BE2C (cell line): ENCODE data around the gene SLC25A38.
A peak's percentile ranks its signal among the peaks of the same experiment; 100 is the strongest.

Source experiments
- DNase-seq: peaks from one replicate; pipeline ENCODE4 v3.0.0-alpha.2; 2020
- H3K27me3 ChIP-seq: fragments of 250-450 bp; sonication (Bioruptor Pico); 2 replicates; pipeline ENCODE4 v1.5.1; 2020; ENCODE audit warnings: mild to moderate bottlenecking
- H3K36me3 ChIP-seq: fragments of 250-450 bp; sonication (Bioruptor Pico); 2 replicates; pipeline ENCODE4 v1.5.1; 2020; ENCODE audit warnings: mild to moderate bottlenecking
- H3K4me1 ChIP-seq: fragments of 250-450 bp; sonication (Bioruptor Pico); 2 replicates; pipeline ENCODE4 v1.5.1; 2020
- H3K4me3 ChIP-seq: 2 replicates; pipeline ENCODE4 v1.5.1; 2011; ENCODE audit warnings: low read depth, low read length
- H3K9me3 ChIP-seq: fragments of 250-450 bp; sonication (Bioruptor Pico); 2 replicates; pipeline ENCODE4 v1.5.1; 2020
- CTCF ChIP-seq: IDR thresholded peaks from 2 replicates; pipeline ENCODE4 v1.5.1; 2012; ENCODE audit warnings: mild to moderate bottlenecking, low read depth, low read length

SLC25A38 gene

DNA sequence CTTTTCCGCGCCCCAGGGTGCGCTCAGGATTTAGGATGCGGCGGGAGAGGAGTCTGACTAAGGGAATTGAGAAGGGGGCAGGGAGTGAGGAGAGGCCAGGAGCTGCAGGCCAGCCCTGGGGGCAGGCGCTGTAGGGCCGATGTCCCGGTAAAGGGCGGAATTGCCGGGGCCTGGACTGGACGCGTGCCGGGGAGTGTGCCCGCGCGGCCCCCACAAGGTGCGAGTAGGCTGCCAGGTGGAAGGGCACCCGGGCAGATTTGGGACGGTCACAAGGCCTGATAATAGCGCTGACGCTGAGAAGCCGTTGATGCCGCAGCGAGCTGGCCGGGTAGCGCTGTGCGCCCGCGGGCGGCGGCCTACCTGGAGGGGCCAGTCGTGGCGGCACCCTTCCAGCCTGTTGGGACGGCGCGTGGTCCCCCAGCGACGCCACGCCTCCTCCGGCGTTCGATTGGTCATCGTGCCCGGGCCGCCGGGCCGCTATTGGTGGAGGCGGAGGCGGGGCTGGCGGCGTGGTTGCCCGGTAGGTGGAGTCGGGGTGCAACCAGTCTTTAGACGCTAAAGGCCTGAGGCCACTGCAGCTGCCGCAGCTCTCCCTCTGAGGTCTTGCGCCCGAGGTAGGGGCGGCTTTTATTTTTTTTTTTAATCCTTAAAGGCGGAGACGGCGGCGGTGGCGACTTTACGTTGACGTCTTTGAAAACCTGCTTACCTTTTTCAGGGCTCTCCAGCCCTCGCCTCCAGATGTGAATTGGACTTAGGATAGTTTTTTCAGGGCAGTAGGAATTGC, 903 bp downstream of the SLC25A38 start:
- H3K4me1 ChIP-seq = no peaks in the 10 kb centered on the region
- peak; percentile 94 for DNase-seq
- peak overlapping the region; percentile 74 for H3K4me3 ChIP-seq
- H3K9me3 ChIP-seq = no peaks in the 10 kb centered on the region
- no peaks in the 10 kb centered on the region for H3K27me3 ChIP-seq
- H3K36me3 ChIP-seq = no peaks in the 10 kb centered on the region
- TF ChIP-seq CTCF = no peak

DNA sequence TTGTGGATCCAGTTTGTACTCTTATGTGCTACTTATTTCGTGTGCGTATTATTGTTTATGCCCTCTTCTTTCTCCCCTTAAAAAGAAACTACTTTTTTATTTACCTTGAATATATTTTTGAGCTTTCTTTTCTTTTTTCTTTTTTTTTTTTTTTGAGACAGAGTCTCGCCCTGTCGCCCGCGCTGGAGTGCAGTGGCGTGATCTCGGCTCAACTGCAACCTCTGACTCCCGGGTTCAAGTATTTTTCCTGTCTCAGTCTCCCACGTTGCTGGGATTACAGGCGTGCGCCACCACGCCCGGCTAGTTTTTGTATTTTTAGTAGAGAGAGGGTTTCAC, 1.5 kb downstream of the SLC25A38 start:
- H3K9me3 ChIP-seq = no peaks in the 10 kb centered on the region
- H3K4me3 ChIP-seq = peak overlapping the region; percentile 53
- no peak for TF ChIP-seq CTCF
- no peaks in the 10 kb centered on the region for H3K4me1 ChIP-seq
- H3K27me3 ChIP-seq = no peaks in the 10 kb centered on the region
- DNase-seq = no peak
- H3K36me3 ChIP-seq = no peaks in the 10 kb centered on the region

- Histone ChIP-seq H3K27me3 (no peaks in the 10 kb centered on the region), H3K4me3 (no peak overlapping the region), H3K4me1 (no peaks in the 10 kb centered on the region), H3K9me3 (no peaks in the 10 kb centered on the region), H3K36me3 (no peaks in the 10 kb centered on the region)
- no peak for DNase-seq
- TF ChIP-seq CTCF = no peak
Measured at GRCh38 chr3:39385456-39386090, 2.4 kb downstream of the SLC25A38 start.

- H3K4me1 ChIP-seq = no peaks in the 10 kb centered on the region
- DNase-seq = no peak
- no peaks in the 10 kb centered on the region for H3K9me3 ChIP-seq
Measured at GRCh38 chr3:39386318-39386717, 3.1 kb downstream of the SLC25A38 start.

DNA sequence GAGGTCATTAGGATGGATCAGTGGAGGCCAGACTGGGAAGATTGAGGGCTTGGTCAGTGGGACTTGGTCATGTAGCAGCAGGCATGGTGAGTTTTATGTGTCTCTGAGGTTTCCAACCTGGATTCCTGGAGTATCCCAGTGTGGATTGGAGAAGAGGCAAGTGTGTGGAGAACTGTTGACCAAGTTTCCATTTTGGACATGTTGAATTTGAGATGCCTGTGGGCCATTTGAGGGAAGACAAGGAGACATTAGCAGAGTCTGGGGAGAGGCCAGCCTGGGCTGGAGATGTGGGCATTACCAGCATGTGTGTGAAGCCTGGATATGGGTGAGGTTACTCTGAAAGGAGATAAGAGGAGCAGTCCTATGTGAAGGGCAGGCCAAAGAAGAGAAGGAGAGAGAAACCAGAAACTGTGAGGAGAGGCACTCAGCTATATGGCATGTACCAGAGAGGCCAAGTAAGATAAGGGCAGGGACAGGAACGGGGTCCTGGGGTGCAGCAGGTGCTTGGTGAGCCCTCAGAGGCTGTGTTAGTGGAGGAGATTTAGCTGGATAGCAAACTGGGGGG, 4.3 kb downstream of the SLC25A38 start:
- TF ChIP-seq CTCF = no peak
- no peaks in the 10 kb centered on the region for H3K36me3 ChIP-seq
- H3K4me1 ChIP-seq = no peaks in the 10 kb centered on the region
- no peak for DNase-seq
- H3K9me3 ChIP-seq = no peaks in the 10 kb centered on the region
- H3K4me3 ChIP-seq = no peak overlapping the region
- no peaks in the 10 kb centered on the region for H3K27me3 ChIP-seq

More at GRCh38 chr3:39386318-39386717, 3.1 kb downstream of the SLC25A38 start:
- no peaks in the 10 kb centered on the region for H3K36me3 ChIP-seq
- no peak for TF ChIP-seq CTCF
- no peak overlapping the region for H3K4me3 ChIP-seq
- no peaks in the 10 kb centered on the region for H3K27me3 ChIP-seq

- no peak for DNase-seq
Measured at GRCh38 chr3:39388153-39388552, 5.0 kb downstream of the SLC25A38 start.

More at GRCh38 chr3:39388153-39388552, 5.0 kb downstream of the SLC25A38 start:
- no peaks in the 10 kb centered on the region for H3K27me3 ChIP-seq
- no peaks in the 10 kb centered on the region for H3K36me3 ChIP-seq
- no peaks in the 10 kb centered on the region for H3K9me3 ChIP-seq
- H3K4me1 ChIP-seq = no peaks in the 10 kb centered on the region
- TF ChIP-seq CTCF = no peak
- no peak overlapping the region for H3K4me3 ChIP-seq
